GOT3 (cell line): ENCODE results near the gene FKRP.
A peak's percentile ranks its signal among the peaks of the same experiment; 100 is the strongest.
"Not testable (repeated sequence)": the region's sequence is repeated elsewhere in the genome, so short reads cannot be mapped to it uniquely, and the experiment has no call there.

Experiments
- DNase-seq: peaks from one replicate; lab custom pipeline; 2025; ENCODE audit warnings: mixed read lengths; lab: John Stamatoyannopoulos, UW

Gene FKRP

DNA sequence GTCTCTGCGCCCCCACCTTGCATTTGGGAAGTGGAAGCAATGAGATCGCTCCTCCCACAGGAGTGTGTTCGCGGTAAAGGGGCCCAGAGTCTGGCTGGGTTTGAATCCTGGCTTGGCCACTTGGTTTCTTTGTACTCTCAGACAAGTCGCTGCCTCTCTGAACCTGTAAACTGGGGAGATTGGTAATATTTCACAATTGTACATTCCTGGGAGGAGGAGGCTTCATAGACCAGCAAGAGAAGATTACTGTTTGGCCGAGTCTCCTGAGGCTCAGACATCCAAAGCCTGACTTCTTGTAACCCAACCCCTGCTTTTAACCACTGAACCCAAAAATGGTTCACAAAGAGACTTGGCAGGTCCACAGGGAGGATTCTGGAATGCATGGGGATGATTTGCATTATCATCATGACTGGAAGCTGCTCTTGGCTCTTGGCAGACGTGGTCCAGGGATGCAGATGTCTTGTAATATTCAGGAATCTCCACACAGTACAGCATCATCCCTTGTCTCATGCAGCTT lies 14.0 kb downstream of the FKRP start:
- DNase-seq = peak; percentile 45

- DNase-seq = no peak
These were observed 14.5 kb downstream of the FKRP start for GRCh38 chr19:46760363-46760762.

- DNase-seq = not testable (repeated sequence)
These were observed 15.0 kb downstream of the FKRP start for GRCh38 chr19:46760897-46761296.

- DNase-seq = no peak
These were observed 15.6 kb downstream of the FKRP start for GRCh38 chr19:46761418-46761831.

DNA sequence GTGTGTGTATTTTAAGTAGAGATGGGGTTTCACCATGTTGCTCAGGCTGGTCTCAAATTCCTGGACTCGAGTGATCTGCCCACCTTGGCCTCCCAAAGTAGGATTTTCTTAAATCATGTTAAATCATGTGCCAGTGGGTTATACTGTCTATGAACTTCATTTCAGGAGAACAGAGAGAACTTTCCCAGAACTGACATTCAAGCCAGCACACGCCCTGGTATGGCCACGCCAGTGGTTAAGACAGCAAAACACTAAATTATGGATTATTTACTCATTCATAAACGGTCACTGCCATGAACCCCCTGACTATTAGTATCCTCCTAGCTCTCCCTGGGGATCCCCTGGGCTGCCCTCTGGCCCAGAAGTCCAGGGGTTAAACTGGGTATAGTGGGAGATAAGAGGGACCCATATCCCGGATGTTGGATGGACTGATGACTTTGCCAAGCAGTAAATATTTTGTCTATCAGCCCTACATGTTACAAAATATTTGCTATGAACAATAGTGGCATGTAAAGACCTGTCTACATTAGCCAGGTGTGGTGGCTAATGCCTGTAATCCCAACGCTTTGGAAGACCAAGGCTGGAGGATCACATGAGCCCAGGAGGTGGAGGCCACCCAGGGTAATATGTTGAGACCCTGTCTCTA lies 16.5 kb downstream of the FKRP start:
- no peak for DNase-seq

DNA sequence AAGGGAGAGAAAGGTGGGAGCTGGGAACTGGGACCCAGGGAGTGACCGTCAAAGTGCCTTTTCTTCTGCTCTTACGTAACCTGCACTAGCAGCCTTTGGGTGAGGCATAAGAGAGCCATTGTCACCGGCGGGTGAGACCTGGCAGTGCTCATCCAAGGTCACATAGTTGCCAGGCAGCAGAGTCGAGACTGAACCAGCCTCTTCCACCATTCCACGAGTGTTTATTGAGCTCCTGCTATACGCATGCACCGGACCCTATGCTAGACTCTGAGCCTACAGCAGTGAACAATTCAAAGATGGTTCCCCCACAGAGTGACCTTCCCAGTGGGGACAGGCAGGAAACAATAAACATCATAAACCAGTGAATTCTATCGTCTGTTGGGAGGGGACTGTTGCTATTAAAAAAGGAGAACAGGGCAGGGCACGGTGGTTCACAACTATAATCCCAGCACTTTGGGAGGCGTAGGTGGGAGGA lies 19.0 kb downstream of the FKRP start:
- no peak for DNase-seq

DNA sequence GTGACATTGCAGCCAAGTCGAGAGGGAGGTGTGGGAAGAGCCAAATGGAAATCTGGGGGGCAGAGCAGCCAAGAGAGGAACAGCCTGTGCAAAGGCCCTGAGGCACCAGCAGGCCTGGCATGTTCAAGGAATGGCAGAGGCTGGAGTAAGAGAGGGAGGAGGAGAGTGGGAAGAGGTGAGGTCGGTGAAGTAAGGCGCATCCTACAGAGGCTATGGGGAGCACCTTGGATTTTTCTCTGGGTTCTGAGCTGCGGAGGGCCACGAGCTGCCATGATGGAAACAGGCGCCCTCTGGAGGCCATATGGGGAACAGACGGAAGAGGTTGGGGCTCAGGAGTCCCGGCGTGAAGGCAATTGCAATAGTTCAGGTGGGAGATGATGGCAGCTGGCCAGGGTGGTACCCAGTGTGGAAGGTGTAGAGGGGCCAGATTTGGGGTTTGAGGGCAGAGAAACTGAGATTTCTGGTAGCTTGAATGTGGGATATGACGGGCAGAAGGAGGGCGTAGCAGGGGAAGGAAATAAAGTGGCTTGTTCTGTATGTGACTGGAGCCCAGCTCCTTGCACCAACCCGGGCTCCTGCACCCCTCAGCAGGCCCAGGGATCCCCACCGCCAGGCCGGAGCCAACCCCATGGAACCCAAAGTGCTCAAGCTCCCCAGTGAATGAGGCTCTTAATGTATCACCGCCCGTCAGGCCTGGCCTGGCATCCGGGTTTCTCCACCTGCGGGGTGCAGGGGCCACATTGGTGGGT lies 20.9 kb downstream of the FKRP start:
- DNase-seq = no peak

DNA sequence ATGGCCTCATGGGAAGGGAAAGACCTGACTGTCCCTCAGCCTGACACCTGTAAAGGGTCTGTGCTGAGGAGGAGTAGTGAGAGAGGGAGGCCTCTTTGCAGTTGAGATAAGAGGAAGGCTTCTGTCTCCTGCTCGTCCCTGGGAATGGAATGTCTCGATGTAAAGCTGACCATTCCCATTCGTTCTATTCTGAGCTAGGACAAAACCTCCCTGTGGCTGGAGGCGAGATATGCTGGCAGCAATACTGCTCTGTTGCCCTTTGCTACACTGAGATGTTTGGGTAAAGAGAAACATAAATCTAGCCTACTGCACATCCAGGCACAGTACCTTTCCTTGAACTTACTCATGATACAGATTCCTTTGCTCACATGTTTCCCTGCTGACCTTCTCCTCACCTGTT lies 22.9 kb downstream of the FKRP start:
- DNase-seq = not testable (repeated sequence)

- no peak for DNase-seq
These were observed 26.5 kb downstream of the FKRP start for GRCh38 chr19:46772170-46773017.

DNA sequence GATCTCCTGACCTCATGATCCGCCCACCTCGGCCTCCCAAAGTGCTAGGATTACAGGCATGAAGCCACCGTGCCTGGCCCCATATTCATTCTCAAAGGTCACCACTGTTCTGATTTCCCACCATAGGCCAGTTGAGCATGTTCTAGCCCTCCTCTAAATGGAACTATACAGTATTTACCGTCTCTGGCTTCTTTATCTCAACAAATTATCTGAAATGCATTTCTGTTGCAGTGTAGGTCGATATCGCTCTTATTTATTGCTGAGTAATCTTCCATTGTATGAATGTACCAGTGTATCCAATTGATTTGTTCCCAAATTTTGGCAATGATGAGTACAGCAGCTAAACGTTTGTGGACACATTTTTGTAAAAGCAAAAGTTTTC lies 27.2 kb downstream of the FKRP start:
- no peak for DNase-seq

DNA sequence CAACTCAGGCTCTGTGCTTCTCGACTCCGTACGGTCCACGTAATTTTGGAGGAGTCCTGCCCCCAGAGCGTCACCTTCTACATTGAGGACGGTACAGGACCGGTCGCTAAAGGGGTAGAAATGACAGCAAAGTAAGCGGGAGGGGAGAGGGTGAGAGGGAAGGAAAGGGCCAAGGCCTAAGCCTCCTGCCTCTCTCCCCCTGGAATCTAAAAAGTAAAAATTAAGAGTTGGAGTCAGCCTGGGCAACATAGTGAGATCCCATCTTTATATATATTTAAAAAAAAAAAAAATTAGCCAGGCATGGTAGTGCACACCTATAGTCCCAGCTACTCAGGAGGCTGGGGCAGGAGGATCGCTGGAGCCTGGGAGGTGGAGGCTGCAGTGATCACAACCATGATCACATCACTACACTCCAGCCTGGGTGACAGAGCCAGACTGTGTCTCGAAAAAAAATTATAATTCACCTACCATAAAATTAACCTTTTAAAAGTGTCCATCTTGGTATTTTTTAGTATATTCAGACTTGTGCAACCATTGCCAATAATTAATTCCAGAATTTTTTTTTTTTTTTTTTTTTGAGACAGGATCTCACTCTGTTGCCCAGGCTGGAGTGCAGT lies 29.9 kb downstream of the FKRP start:
- no peak for DNase-seq

DNA sequence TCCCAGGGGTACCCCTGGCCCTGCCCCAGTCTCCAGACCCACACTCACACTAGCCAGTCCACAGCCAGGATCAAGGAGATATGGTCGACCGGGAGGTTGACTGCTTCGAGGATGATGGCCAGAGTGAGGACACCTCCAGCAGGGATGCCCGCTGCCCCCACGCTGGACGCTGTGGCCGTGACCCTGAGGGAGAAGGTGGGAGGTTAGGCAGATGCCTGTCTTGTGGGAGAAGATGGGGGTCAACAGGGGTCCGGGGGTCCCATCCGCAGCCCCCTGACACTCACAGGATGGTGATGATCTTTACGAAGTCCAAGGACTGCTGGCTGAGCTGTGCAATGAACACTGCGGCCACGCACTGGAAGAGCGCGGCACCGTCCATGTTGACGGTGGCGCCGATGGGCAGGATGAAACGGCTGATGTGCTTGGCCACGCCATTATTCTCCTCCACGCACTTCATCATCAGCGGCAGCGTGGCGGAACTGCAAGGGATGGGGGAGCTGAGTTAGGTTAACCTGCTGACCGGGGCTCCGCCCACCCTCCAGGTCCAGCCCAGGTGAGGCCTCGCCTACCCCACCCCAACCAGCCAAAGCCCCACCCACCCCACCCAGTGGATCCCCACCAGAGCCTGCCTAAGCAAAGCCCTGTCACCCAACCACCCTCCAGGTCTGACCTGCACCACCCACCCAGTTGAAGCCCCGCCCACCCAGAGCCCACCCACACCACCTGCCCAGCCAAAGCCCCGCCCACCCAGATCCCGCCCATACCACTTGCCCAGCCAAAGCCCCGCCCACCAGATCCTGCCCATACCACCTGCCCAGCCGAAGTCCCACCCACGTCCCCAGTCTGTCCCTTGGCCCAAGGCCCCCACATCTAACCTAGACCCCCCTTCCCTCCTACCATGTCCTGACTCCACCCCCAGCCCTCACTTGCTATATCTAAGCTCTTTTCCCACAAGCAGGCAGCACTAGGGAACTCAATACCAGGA lies 31.4 kb downstream of the FKRP start:
- DNase-seq = no peak

GRCh38 chr19:46777956-46778645 lies 32.2 kb downstream of the FKRP start:
- not testable (repeated sequence) for DNase-seq

DNA sequence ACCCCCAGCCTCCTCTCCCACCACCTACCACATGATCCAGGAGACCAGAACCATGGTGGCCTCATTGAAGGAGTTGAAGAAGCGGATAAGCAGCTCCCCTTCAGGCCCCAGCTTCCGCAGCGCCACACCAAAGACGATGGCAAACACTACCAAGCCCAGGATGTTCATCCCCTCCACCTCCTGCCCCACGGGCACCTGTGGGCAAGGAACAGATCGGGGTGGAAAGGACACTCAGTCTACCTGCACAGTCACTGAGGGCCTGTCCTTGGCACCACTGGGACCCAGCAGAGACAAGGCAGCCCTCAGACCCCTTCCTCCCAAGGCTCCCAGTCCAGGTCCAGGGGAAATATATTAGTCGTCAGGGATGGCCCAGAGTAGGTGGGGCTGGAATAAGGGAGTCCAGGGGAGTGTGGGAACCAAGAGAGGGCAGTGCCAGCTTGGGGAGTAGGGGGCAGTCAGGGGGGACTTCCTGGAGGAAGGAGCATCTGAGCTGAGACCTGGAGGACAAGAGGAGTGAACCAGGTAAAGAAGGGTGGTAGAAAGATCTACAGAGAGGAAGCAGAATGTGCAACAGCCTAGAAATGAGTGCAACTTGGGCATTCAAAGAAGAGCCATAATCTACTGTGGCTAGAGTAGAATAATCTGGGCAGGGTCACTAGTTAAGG lies 36.6 kb downstream of the FKRP start:
- no peak for DNase-seq

DNA sequence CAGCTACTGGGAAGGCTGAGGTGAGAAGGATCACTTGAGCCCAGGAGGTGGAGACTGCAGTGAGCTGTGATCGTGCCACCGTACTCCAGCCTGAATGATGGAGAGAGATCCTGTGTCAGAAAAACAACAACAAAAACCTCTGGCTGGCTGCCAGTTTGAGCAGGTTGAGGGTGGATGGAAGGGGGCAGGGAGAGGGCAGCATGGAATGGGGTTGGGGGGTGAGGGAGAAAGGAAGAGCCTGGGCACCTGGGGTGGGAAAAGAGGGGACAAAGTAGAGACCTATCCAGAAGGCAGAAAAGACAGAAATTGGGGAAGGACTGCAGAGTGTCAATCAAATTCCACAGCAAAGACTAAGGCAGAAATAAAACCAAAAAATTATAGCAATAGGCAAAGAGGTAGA lies 37.8 kb downstream of the FKRP start:
- no peak for DNase-seq

DNA sequence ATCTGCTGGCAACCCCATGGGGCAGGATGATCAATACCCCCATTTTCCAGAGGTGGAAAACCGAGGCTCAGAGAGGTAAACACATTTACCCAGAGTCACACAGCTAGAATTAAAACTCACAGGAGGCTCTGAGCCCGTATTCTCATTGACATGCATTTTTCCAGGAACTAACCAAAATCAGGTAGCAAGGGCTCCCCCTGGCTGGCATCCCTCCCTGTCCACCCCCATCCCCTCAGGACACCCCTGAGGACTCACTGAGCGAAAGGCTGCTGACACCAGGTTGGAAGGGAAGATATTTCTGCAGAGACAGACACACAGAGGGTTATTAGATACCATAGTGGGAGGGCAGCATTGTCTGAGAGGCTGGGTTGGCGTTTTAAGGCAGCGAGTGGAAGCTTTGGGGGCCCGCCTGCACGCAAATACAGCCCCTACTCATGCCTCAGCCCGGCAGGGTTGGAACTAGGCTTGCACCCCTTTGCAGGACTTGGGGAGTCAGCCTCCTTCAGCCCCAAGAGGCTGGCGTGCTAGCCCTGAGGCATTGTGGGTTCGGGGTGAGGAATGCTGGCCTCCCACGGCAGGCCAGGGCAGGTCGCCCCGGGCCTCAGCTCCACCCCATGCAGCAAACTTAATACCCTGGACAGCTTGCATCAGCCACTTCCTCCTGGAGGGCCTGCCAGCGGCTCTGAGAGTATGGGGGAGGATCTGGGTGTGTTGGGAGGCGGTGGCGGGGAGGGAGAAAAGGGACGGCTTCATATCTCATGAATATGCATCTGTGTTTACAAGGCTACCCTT lies 38.6 kb downstream of the FKRP start:
- peak; percentile 25 for DNase-seq

GRCh38 chr19:46785054-46785979 lies 39.5 kb downstream of the FKRP start:
- no peak for DNase-seq

- no peak for DNase-seq
These were observed 40.1 kb downstream of the FKRP start for GRCh38 chr19:46785980-46786235.
